ENCODE data around the gene PLA2G2D. TPM values are rescaled to one million over a fixed set of nuclear protein-coding genes. Genes with fewer than 3 reads are reported as not detected.

PLA2G2D gene
- total and polyA plus RNA-seq, 2 of the 8 experiments (the other 6 are each of a cell fraction or from before 2014, with no cell fraction given), result not detected

GRCh38 chr1:20078711-20079110, 40.6 kb downstream of the PLA2G2D start:
- H2AFZ ChIP-seq (ENCODE audit: low read length), result no peak overlapping the region
- H2BK120ac ChIP-seq (replicated peaks; ENCODE audit: low read depth, low read length), result no peak overlapping the region
- H2BK15ac ChIP-seq (ENCODE audit: low read length), result no peak overlapping the region
- H3K14ac ChIP-seq (ENCODE audit: insufficient read length), result no peak overlapping the region
- no peak overlapping the region for H2AK5ac ChIP-seq (ENCODE audit: low read depth, low read length)
- no peaks in the 10 kb centered on the region for H3K27me3 ChIP-seq (replicated peaks in 1 of 4; ENCODE audit: control insufficient read depth in 3 of 4, extremely low read depth in 1 of 4, insufficient read depth in 3 of 4, low read length in 3 of 4)
- no peaks in the 10 kb centered on the region for H3K23me2 ChIP-seq (ENCODE audit: low read depth, low read length)
- no peaks in the 10 kb centered on the region for H3K79me2 ChIP-seq (ENCODE audit: control insufficient read depth in 1 of 2, insufficient read depth in 2 of 2, low read length in 2 of 2)
- no peaks in the 10 kb centered on the region for H3K9me3 ChIP-seq (ENCODE audit: insufficient read depth in 2 of 2, low read depth in 1 of 2, low read length in 1 of 2)
- no peaks in the 10 kb centered on the region for H4K20me1 ChIP-seq (replicated peaks in 1 of 2; ENCODE audit: control insufficient read depth in 1 of 2, insufficient read depth in 2 of 2, low read length in 2 of 2)
- no peaks in the 10 kb centered on the region for H3K36me3 ChIP-seq (ENCODE audit: control insufficient read depth in 2 of 4, insufficient read depth in 4 of 4, low read length in 3 of 4)
- CTCF ChIA-PET (ENCODE audit: partially characterized antibody), result interaction anchor here (1.3 to 1.8 kb wide), 3 partner anchors 73 to 104 kb away, joined by 4 to 6 read pairs (median 4); no protein-coding TSS in a partner anchor
- no peak overlapping the region for H4K91ac ChIP-seq (replicated peaks; ENCODE audit: insufficient read length, low read length)
- H2BK20ac ChIP-seq (ENCODE audit: low read length), result no peak overlapping the region
- no peaks in the 10 kb centered on the region; a peak in 2 of 7 replicates for H3K4me1 ChIP-seq (replicated peaks in 1 of 4; ENCODE audit: control insufficient read depth in 3 of 4, insufficient read depth in 4 of 4, low read length in 3 of 4)
- H3K9ac ChIP-seq (replicated peaks in 1 of 4; ENCODE audit: extremely low read depth in 1 of 4, low read depth in 3 of 4, low read length in 3 of 4), result no peak overlapping the region
- no peak overlapping the region for H3K27ac ChIP-seq (ENCODE audit: low read depth, low read length)
- H3K79me1 ChIP-seq (ENCODE audit: low read depth, low read length), result no peaks in the 10 kb centered on the region
- no peak overlapping the region for H3K4me2 ChIP-seq (ENCODE audit: insufficient read depth in 1 of 2, low read depth in 2 of 2, low read length in 2 of 2)
- H3K4ac ChIP-seq (replicated peaks; ENCODE audit: insufficient read length, low read depth, low read length), result no peak overlapping the region
- H4K8ac ChIP-seq (ENCODE audit: extremely low read depth, insufficient read depth, low read length), result no peak overlapping the region
- FAIRE-seq (no peak), DNase-seq (ENCODE audit: low read depth in 1 of 2, low spot score in 2 of 2) (no peak)
- no peak overlapping the region for H2BK12ac ChIP-seq (ENCODE audit: low read depth, low read length)
- H3K18ac ChIP-seq (ENCODE audit: extremely low read depth, low read length), result no peak overlapping the region
- H2BK5ac ChIP-seq (ENCODE audit: low read depth, low read length), result no peak overlapping the region
- H4K5ac ChIP-seq (ENCODE audit: insufficient read length, low read depth, low read length), result no peak overlapping the region
- H3K56ac ChIP-seq (replicated peaks; ENCODE audit: insufficient read length, low read depth, low read length), result no peak overlapping the region
- H3K4me3 ChIP-seq (ENCODE audit: extremely low read depth in 1 of 4, insufficient read depth in 2 of 4, low read depth in 3 of 4, low read length in 4 of 4), result no peak overlapping the region
- WGBS, 2 experiments (ENCODE audit: extremely low coverage in 1 of 2, insufficient coverage in 1 of 2, insufficient read length in 1 of 2, insufficient replicate concordance in 2 of 2, low coverage in 1 of 2, low lambda C conversion rate in 2 of 2, missing lambda C conversion rate in 1 of 2), result 84% methylated on average over 5 of the region's 5 CpGs; no CpG with 5 or more reads in 1 of the 2 experiments
- POLR2A ChIA-PET (ENCODE audit: partially characterized antibody), result no interaction called here
- no peak overlapping the region for H3K23ac ChIP-seq (ENCODE audit: insufficient read length)
- TF ChIP-seq ATF2 (IDR thresholded peaks at IDR 0.05; ENCODE audit: low read length) (no peak), POLR2AphosphoS5 (IDR thresholded peaks at IDR 0.05; ENCODE audit: low read depth, low read length) (no peak), RAD21 (IDR thresholded peaks at IDR 0.05 in 1 of 2, conservative IDR thresholded peaks at IDR 0.05 in 1 of 2; ENCODE audit: low read depth in 2 of 2, low read length in 2 of 2) (no peak), TBP (IDR thresholded peaks at IDR 0.05; ENCODE audit: low read depth, low read length) (no peak), BRCA1 (IDR thresholded peaks at IDR 0.05; ENCODE audit: low read depth, low read length) (no peak), CTCF (IDR thresholded peaks at IDR 0.05; ENCODE audit: control extremely low read depth in 1 of 3, insufficient read depth in 1 of 3, low read depth in 1 of 3, low read length in 3 of 3) (no peak), MAX (IDR thresholded peaks at IDR 0.05) (no peak), POLR2A (IDR thresholded peaks at IDR 0.05; ENCODE audit: control extremely low read depth in 1 of 2, low read depth in 2 of 2, low read length in 2 of 2) (no peak), CEBPB (IDR thresholded peaks at IDR 0.05; ENCODE audit: low read depth, low read length) (no peak), CREB1 (IDR thresholded peaks at IDR 0.05) (no peak), SUZ12 (IDR thresholded peaks at IDR 0.05; ENCODE audit: low read length) (no peak)
